ENCODE results near the gene HLA-G. TPM values are rescaled to one million over a fixed set of nuclear protein-coding genes. Genes with fewer than 3 reads are reported as not detected.
"Not testable (repeated sequence)": the region's sequence is repeated elsewhere in the genome, so short reads cannot be mapped to it uniquely, and the experiment has no call there.

Gene HLA-G
- 1 to 10 TPM; 3.0 to 3.8 TPM for total RNA-seq

GRCh38 chr6:29827579-29828470 is at the start of gene HLA-G:
TSS of gene HLA-G (plus strand) at chr6:29827825. CDS start at chr6:29827845, 20 bp downstream.
- Mint-ChIP-seq H3K4me3 (peak within 1 kb of the TSS; percentile 49), H3K9me3 (no peaks in the 10 kb centered on the region), H3K27ac (no peak within 1 kb of the TSS), H3K36me3 (ENCODE audit: low read depth) (no peaks in the 10 kb centered on the region), H3K4me1 (ENCODE audit: low read depth) (peaks cover 2% of the 10 kb centered on the region), H3K27me3 (peaks cover 52% of the 10 kb centered on the region)
- peak; percentile 18 for ATAC-seq
- TF ChIP-seq CTCF (IDR thresholded peaks at IDR 0.05): no peak
- intact Hi-C loops (cut with micrococcal nuclease): no loop called here
- POLR2A ChIA-PET: no interaction called here
- CTCF ChIA-PET: no interaction called here
- DNase-seq: no peak

- H3K4me3 Mint-ChIP-seq; H3K9me3 Mint-ChIP-seq; H3K36me3 Mint-ChIP-seq (ENCODE audit: low read depth); H3K27ac Mint-ChIP-seq; intact Hi-C loops (cut with micrococcal nuclease); H3K4me1 Mint-ChIP-seq (ENCODE audit: low read depth); POLR2A ChIA-PET; ATAC-seq; DNase-seq; CTCF ChIA-PET: not testable (repeated sequence)
- H3K27me3 Mint-ChIP-seq: peaks cover 30% of the 10 kb centered on the region
Observed at GRCh38 chr6:29780019-29780698, 47.5 kb upstream of the HLA-G start.

GRCh38 chr6:29789176-29789575 is 38.4 kb upstream of the HLA-G start:
- H3K36me3 Mint-ChIP-seq (ENCODE audit: low read depth): peaks cover 4% of the 10 kb centered on the region
- peaks cover 9% of the 10 kb centered on the region for H3K4me1 Mint-ChIP-seq (ENCODE audit: low read depth)
- TF ChIP-seq CTCF (IDR thresholded peaks at IDR 0.05): no peak
- CTCF ChIA-PET: interaction anchor here (1.4 kb wide), 1 partner anchor 136 kb away, joined by 3 read pairs; no protein-coding TSS in a partner anchor
- peaks cover 15% of the 10 kb centered on the region for H3K9me3 Mint-ChIP-seq
- no peak overlapping the region for H3K4me3 Mint-ChIP-seq
- ATAC-seq: no peak
- DNase-seq: no peak
- POLR2A ChIA-PET: no interaction called here
- intact Hi-C loops (cut with micrococcal nuclease): no loop called here
- H3K27ac Mint-ChIP-seq: no peak overlapping the region
- peaks cover 34% of the 10 kb centered on the region for H3K27me3 Mint-ChIP-seq

GRCh38 chr6:29790626-29791025 is 37.0 kb upstream of the HLA-G start:
- ChIA-PET CTCF (no interaction called here), POLR2A (interaction anchor here (0.7 kb wide), 1 partner anchor 827 kb away, joined by 3 read pairs; the partner anchor contains the start of gene PPP1R10)
- Mint-ChIP-seq H3K36me3 (ENCODE audit: low read depth) (peaks cover 4% of the 10 kb centered on the region), H3K9me3 (peaks cover 9% of the 10 kb centered on the region), H3K27me3 (peaks cover 34% of the 10 kb centered on the region), H3K4me1 (ENCODE audit: low read depth) (peaks cover 9% of the 10 kb centered on the region), H3K4me3 (no peak overlapping the region), H3K27ac (no peak overlapping the region)
- ATAC-seq (no peak), DNase-seq (no peak)
- TF ChIP-seq CTCF (IDR thresholded peaks at IDR 0.05): no peak
- intact Hi-C loops (cut with micrococcal nuclease): no loop called here

- ATAC-seq: no peak
- no peak overlapping the region for H3K27ac Mint-ChIP-seq
- TF ChIP-seq CTCF (IDR thresholded peaks at IDR 0.05): no peak
- intact Hi-C loops (cut with micrococcal nuclease): no loop called here
- H3K27me3 Mint-ChIP-seq: peaks cover 34% of the 10 kb centered on the region
- peaks cover 4% of the 10 kb centered on the region for H3K36me3 Mint-ChIP-seq (ENCODE audit: low read depth)
- H3K4me1 Mint-ChIP-seq (ENCODE audit: low read depth): peaks cover 9% of the 10 kb centered on the region
- peaks cover 9% of the 10 kb centered on the region for H3K9me3 Mint-ChIP-seq
- DNase-seq: no peak
- ChIA-PET POLR2A (interaction anchor here (0.5 kb wide), 1 partner anchor 1039 kb away, joined by 3 read pairs; no protein-coding TSS in a partner anchor), CTCF (interaction anchor here (0.6 to 1.2 kb wide), 2 partner anchors 137 to 141 kb away, joined by 3 read pairs; no protein-coding TSS in a partner anchor)
- peak overlapping the region; percentile 42 for H3K4me3 Mint-ChIP-seq
Observed at GRCh38 chr6:29791162-29791561, 36.5 kb upstream of the HLA-G start.
